A673 (cell line): Measurements from ENCODE around the gene MRPS2.

ENCODE experiments used
- EZH2 ChIP-seq: fragments of 200-600 bp; sonication (generic); IDR thresholded peaks from 2 replicates; pipeline ENCODE4 v1.6.1; 2017; ENCODE audit warnings: borderline replicate concordance, low read depth, mild to moderate bottlenecking, mixed read lengths, antibody characterized with exemption, low read length; ENCODE audit not compliant: poor library complexity, severe bottlenecking
- TF ChIP-seq, protein P1 (sequence below): fragments of 300-800, 200-600 bp; sonication (generic); conservative IDR thresholded peaks from 2 replicates; pipeline ENCODE4 v1.5.1; 2017; ENCODE audit warnings: low read depth, mild to moderate bottlenecking, antibody characterized with exemption, low read length, moderate library complexity, mixed read lengths

DNA sequence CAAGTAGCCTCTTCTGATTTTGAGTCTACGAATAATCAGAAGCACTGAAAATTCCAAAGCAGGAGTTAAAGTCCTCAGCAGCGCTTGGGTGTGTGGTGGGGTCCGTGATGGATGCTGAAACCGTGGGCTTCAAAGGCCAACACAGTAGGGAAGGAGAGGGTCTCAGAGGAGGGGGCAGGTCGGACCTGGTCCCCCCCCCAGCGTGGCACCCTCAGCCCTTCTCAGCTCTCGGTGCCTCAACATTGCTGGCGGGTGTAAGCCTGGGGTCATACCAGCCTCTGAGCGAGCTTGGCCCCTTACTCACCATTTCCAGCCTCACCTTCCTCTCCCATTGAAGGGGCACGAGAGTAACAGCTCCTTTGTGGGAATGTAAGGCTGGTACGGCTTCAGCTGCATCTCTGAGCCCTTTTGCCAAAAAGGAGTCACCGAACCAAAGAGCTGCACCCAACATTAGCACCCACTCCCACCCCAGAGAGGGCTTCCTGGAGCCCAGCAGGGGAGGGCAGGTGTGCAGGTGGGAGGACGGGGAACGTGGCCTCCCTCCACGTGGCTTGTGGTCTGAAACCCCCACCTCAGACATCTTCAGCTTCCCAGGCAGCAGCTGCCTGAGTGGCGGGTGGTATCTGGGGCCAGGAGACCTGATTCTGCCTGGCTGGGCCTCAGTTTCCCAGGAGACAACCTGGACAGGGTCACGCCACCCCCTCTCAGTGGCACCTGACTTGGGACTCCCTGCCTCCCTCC lies 14.0 kb downstream of the MRPS2 start:
- TF ChIP-seq, protein P1, sequence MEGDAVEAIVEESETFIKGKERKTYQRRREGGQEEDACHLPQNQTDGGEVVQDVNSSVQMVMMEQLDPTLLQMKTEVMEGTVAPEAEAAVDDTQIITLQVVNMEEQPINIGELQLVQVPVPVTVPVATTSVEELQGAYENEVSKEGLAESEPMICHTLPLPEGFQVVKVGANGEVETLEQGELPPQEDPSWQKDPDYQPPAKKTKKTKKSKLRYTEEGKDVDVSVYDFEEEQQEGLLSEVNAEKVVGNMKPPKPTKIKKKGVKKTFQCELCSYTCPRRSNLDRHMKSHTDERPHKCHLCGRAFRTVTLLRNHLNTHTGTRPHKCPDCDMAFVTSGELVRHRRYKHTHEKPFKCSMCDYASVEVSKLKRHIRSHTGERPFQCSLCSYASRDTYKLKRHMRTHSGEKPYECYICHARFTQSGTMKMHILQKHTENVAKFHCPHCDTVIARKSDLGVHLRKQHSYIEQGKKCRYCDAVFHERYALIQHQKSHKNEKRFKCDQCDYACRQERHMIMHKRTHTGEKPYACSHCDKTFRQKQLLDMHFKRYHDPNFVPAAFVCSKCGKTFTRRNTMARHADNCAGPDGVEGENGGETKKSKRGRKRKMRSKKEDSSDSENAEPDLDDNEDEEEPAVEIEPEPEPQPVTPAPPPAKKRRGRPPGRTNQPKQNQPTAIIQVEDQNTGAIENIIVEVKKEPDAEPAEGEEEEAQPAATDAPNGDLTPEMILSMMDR = no peak
- TF ChIP-seq EZH2 = no peak
